ENCODE results near the gene NPW. TPM values are rescaled to one million over a fixed set of nuclear protein-coding genes. Genes with fewer than 3 reads are reported as not detected.

NPW gene
- total RNA-seq, 4 donors from 2014 or later = not detected

DNA sequence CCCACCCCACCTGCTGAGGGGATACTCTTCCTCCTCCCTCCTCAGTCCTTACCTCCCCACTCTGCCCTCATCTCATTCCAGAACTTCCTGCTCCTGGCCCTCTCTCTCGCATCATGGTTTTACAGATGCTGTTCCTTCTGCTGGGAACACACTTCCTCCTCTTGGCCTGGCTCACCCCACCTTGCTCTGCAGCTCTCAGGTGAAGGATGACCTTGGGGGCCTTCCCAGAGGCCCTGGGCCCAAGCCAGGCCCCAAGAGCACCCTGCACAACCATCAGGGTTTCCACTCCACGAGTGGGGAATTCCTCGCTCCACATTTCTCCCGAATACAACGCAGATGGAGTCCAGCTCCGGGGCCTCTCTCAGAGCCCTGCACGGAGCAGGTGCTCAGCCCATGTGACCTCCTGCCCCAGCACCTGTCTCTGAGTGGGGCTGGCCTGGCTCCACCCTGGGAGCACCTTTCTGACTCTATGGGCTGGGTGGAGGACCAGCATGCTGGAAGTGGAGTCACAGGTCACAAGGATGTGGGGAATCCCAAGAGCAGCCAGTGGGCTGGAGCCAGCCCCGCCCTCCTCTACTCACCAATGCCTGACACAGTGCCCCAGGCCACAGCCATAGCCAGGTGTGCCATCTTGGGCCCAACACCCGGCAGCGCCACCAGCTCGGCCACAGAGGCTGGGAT is 23.5 kb downstream of the NPW start:
- TF ChIP-seq EP300 (IDR thresholded peaks at IDR 0.05) = no peak
- TF ChIP-seq POLR2A (IDR thresholded peaks at IDR 0.05; ENCODE audit: low read depth) = no peak
- no peak for TF ChIP-seq POLR2AphosphoS5 (IDR thresholded peaks at IDR 0.05)
- TF ChIP-seq, protein P1, sequence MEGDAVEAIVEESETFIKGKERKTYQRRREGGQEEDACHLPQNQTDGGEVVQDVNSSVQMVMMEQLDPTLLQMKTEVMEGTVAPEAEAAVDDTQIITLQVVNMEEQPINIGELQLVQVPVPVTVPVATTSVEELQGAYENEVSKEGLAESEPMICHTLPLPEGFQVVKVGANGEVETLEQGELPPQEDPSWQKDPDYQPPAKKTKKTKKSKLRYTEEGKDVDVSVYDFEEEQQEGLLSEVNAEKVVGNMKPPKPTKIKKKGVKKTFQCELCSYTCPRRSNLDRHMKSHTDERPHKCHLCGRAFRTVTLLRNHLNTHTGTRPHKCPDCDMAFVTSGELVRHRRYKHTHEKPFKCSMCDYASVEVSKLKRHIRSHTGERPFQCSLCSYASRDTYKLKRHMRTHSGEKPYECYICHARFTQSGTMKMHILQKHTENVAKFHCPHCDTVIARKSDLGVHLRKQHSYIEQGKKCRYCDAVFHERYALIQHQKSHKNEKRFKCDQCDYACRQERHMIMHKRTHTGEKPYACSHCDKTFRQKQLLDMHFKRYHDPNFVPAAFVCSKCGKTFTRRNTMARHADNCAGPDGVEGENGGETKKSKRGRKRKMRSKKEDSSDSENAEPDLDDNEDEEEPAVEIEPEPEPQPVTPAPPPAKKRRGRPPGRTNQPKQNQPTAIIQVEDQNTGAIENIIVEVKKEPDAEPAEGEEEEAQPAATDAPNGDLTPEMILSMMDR (IDR thresholded peaks at IDR 0.05) = no peak
- Histone ChIP-seq H3K4me1 (peaks cover 73 to 87% (median 82%) of the 10 kb centered on the region in 4 donors), H3K27ac (replicated peaks in 1 of 4) (peak overlapping the region in 1 of 4 donors; percentile 7), H3K36me3 (peaks cover 0 to 20% (median 8%) of the 10 kb centered on the region in 4 donors), H3K27me3 (no peaks in the 10 kb centered on the region), H3K9me3 (no peaks in the 10 kb centered on the region), H3K4me3 (no peak overlapping the region)
- WGBS = 80% methylated on average over 10 of the region's 11 CpGs
- intact Hi-C loops (cut with DNase I) = no loop called here
- no peak for DNase-seq (ENCODE audit: extremely low spot score)

- Histone ChIP-seq H3K36me3 (peaks cover 0 to 19% (median 5%) of the 10 kb centered on the region in 4 donors), H3K27ac (replicated peaks in 1 of 4) (peak overlapping the region in 2 of 4 donors; percentile 4 to 15), H3K4me1 (peaks cover 72 to 87% (median 81%) of the 10 kb centered on the region in 4 donors), H3K4me3 (no peak overlapping the region), H3K9me3 (no peaks in the 10 kb centered on the region), H3K27me3 (no peaks in the 10 kb centered on the region)
- WGBS = 81% methylated on average over 12 of the region's 26 CpGs
- TF ChIP-seq, protein P1 (IDR thresholded peaks at IDR 0.05) = no peak
- TF ChIP-seq POLR2A (IDR thresholded peaks at IDR 0.05; ENCODE audit: low read depth) (no peak), EP300 (IDR thresholded peaks at IDR 0.05) (no peak), POLR2AphosphoS5 (IDR thresholded peaks at IDR 0.05) (peak in 1 of 2 donors; percentile 10)
- DNase-seq (ENCODE audit: extremely low spot score) = no peak
- intact Hi-C loops (cut with DNase I) = no loop called here
Observed at GRCh38 chr16:2043667-2044451, 24.3 kb downstream of the NPW start.

DNA sequence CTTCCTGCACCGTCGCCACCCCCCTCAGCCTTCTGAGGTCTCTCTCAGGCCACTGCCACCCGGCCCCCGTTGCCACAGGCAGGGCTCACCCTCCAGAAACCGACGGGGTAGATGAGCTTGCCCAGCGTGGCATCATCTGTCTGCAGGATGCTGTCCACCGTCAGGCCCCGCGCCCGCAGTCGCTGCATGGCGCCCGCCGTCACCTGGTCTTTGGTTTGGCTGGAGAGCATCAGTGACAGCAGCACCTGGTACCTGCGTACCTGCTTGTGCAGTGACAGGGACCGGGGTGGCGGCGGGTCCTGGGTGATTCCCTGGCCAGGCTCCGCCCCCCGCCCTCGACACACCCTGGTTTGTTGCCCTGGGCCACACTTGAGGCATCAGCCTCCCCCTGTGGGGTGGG is 25.0 kb downstream of the NPW start:
- no peaks in the 10 kb centered on the region for H3K9me3 ChIP-seq
- intact Hi-C loops (cut with DNase I) = no loop called here
- H3K27ac ChIP-seq (replicated peaks in 1 of 4) = peak overlapping the region in 2 of 4 donors; percentile 4 to 15
- H3K36me3 ChIP-seq = peaks cover 0 to 19% (median 2%) of the 10 kb centered on the region in 4 donors
- TF ChIP-seq POLR2A (IDR thresholded peaks at IDR 0.05; ENCODE audit: low read depth) = no peak
- TF ChIP-seq POLR2AphosphoS5 (IDR thresholded peaks at IDR 0.05) = no peak
- no peak for TF ChIP-seq EP300 (IDR thresholded peaks at IDR 0.05)
- TF ChIP-seq, protein P1 (IDR thresholded peaks at IDR 0.05) = no peak
- no CpG with 5 or more reads among the region's 22 CpGs for WGBS
- peaks cover 72 to 87% (median 82%) of the 10 kb centered on the region in 4 donors for H3K4me1 ChIP-seq
- no peaks in the 10 kb centered on the region for H3K27me3 ChIP-seq
- no peak for DNase-seq (ENCODE audit: extremely low spot score)
- H3K4me3 ChIP-seq = no peak overlapping the region

- TF ChIP-seq POLR2AphosphoS5 (IDR thresholded peaks at IDR 0.05) (no peak), POLR2A (IDR thresholded peaks at IDR 0.05; ENCODE audit: low read depth) (no peak), EP300 (IDR thresholded peaks at IDR 0.05) (no peak)
- TF ChIP-seq, protein P1 (IDR thresholded peaks at IDR 0.05) = no peak
- Histone ChIP-seq H3K27ac (replicated peaks in 1 of 4) (peak overlapping the region in 3 of 4 donors; percentile 79 to 80 (median 80)), H3K4me3 (peak overlapping the region; percentile 74 to 92 (median 88)), H3K36me3 (peaks cover 0 to 33% (median 14%) of the 10 kb centered on the region in 4 donors), H3K4me1 (peaks cover 58 to 72% (median 65%) of the 10 kb centered on the region in 4 donors), H3K9me3 (no peaks in the 10 kb centered on the region), H3K27me3 (no peaks in the 10 kb centered on the region)
- no peak for DNase-seq (ENCODE audit: extremely low spot score)
- intact Hi-C loops (cut with DNase I) = no loop called here
- WGBS = 91% methylated on average over 20 of the region's 21 CpGs
Observed at GRCh38 chr16:2045965-2046892, 26.6 kb downstream of the NPW start.

Measured in esophagus muscularis mucosa (tissue), 4 donors.